ENCODE data around the gene POLR3G.

POLR3G gene

DNA sequence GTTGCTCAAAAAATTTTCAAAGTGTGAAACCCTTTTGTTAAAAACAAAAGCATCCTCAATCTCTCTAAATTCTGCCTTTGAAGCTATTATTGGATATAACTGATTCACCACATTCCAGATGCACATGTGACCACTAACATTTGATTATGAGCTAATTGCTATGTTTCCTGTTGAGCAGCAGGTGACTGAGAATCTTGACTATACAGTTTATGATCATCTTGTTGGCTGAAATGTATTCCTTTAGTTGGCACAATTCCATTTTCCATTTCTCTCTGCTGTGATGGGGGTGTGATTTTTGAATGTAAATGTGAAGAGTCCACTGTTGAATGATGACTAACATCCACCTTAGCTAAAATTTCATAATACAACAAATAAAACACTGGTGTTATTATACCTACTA lies 44.0 kb downstream of the POLR3G start:
- TF ChIP-seq, protein P1, sequence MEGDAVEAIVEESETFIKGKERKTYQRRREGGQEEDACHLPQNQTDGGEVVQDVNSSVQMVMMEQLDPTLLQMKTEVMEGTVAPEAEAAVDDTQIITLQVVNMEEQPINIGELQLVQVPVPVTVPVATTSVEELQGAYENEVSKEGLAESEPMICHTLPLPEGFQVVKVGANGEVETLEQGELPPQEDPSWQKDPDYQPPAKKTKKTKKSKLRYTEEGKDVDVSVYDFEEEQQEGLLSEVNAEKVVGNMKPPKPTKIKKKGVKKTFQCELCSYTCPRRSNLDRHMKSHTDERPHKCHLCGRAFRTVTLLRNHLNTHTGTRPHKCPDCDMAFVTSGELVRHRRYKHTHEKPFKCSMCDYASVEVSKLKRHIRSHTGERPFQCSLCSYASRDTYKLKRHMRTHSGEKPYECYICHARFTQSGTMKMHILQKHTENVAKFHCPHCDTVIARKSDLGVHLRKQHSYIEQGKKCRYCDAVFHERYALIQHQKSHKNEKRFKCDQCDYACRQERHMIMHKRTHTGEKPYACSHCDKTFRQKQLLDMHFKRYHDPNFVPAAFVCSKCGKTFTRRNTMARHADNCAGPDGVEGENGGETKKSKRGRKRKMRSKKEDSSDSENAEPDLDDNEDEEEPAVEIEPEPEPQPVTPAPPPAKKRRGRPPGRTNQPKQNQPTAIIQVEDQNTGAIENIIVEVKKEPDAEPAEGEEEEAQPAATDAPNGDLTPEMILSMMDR (IDR thresholded peaks at IDR 0.05; ENCODE audit: control insufficient read depth, extremely low read depth, insufficient read depth) = no peak
- no peak for DNase-seq (ENCODE audit: low read depth)

DNA sequence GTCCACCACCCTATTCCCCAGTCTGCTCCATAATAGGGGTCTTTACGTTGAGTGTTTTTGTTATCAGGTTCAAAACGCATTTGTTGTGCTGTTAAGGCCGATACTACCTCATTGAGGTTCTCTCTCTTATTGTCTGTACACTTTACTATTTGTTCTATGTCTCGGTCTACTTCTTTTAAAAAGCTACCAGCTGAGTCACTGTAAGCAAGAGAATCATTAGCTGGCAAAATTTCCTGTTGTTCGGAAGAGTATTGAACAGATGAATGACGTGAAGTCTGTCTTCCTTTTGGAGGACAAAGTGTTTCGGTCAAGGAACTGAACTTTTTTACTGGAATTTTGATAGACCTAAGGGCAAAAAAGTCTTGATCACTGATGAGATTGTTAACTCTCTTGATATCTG lies 44.4 kb downstream of the POLR3G start:
- no peak for DNase-seq (ENCODE audit: low read depth)
- H3K4me3 ChIP-seq (ENCODE audit: low read depth, low read length) = no peak overlapping the region
- TF ChIP-seq, protein P1 (IDR thresholded peaks at IDR 0.05; ENCODE audit: control insufficient read depth, extremely low read depth, insufficient read depth) = no peak

More for the DNA sequence above, 44.0 kb downstream of the POLR3G start:
- no peak overlapping the region for H3K4me3 ChIP-seq (ENCODE audit: low read depth, low read length)

DNA sequence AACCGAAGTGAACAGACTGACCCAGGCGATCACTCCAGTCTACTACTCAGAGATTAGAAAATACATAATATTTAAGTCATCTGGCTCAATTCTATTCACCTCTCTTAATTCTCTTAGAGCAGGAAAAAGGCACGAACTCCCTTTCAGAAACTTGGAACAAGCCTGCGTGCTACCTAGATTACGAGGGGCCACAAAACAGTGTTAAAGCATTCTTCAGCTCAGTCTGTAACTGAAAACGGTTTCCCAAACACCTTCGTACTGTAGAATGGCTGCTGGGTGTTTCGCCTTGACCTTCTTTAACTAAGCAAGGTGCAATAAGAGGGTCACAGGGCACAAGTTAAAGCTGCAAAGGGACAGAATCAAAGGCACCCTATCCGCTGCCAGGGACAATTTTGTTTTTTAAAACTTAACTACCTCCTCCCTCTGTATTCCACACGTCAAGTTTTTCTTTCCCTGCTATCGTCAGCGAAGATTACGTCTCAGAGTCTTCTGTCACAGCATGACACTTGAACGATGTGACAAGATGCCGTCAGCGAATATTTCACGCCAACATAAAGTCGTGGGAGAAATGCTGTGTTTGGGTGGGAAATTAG lies 54.0 kb downstream of the POLR3G start:
- no peak for DNase-seq (ENCODE audit: low read depth)
- peak overlapping the region; percentile 95 for H3K4me3 ChIP-seq (ENCODE audit: low read depth, low read length)
- TF ChIP-seq, protein P1 (IDR thresholded peaks at IDR 0.05; ENCODE audit: control insufficient read depth, extremely low read depth, insufficient read depth) = no peak

DNA sequence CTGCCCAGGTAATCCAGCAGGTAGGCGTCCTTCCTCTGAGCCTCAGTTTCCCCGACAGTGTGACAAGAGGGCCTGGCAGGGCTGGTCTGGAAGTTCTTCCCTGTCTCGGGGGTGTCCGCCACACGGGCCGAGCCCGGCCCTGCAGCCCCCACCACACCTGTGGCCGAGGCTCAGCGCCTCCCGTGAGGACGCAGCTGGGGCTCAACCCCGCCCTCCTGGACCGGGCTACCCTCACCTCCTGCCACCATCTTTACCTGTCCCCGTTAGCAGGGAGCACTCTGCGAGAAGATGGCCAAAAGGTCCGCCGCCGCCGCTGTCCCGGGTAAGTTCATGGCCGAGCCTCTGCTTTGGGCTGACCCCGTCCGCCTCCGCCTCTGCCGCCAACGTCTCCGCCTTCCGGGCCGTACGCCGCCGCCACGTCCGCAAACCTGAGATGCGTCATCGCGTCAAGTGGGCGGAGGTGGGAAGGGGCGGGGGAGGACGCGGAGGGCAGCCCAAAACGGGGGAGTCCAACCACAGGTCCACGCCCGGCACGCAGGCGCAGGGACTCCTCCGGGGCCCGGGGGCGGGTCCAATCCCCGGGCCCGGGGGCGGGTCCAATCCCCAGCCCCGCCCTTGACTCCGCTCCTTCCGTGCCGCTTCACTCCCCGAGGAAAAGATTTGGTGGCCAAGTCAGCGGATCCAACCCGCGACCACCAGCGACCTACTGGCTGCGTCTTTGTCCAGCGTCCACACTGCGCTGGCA lies 54.7 kb downstream of the POLR3G start, which contains the start of gene LYSMD3:
TSS of gene LYSMD3 (minus strand) at position 391 of the 745 bp plus-strand sequence. CDS start 4,295 bp downstream, outside the sequence.
- peak within 1 kb of the TSS; percentile 95 for H3K4me3 ChIP-seq (ENCODE audit: low read depth, low read length)
- DNase-seq (ENCODE audit: low read depth) = peak; percentile 93
- TF ChIP-seq, protein P1 (IDR thresholded peaks at IDR 0.05; ENCODE audit: control insufficient read depth, extremely low read depth, insufficient read depth) = no peak

DNA sequence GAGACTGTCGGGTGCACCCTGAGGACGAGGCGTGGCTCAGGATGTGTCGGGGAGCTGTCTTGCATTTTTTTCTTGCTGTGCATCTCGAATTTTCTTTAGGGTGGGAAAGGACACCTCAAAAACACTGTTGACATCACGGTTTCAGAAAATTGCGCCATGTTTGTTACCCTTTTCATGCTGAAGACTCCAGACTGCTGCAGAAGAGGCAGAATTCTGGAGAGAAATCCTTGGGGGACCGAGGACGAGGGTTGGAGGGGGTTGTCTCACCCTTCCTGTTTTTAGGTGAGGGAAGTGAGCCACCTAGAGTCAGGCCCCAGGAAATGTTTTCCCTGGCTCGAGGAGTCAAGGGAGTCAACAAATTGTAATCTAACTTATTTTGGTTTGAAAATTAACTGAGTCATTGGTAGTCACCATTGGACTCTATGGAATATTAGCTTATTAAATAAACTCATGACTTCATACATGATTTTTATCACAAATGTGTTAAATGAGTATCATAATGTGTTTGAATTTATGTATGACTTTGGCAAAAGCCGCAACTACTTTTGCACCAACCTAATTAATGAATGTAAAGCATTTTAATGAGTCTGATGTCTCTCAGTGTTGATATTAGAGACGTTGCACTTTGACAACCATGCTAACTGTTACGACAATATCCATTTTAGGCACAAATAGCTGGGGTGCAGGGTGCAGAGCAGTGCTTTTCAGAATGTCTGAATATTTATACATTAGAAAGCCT lies 55.4 kb downstream of the POLR3G start:
- TF ChIP-seq, protein P1 (IDR thresholded peaks at IDR 0.05; ENCODE audit: control insufficient read depth, extremely low read depth, insufficient read depth) = peak; percentile 81
- peak overlapping the region; percentile 95 for H3K4me3 ChIP-seq (ENCODE audit: low read depth, low read length)
- DNase-seq (ENCODE audit: low read depth) = peak; percentile 58

DNA sequence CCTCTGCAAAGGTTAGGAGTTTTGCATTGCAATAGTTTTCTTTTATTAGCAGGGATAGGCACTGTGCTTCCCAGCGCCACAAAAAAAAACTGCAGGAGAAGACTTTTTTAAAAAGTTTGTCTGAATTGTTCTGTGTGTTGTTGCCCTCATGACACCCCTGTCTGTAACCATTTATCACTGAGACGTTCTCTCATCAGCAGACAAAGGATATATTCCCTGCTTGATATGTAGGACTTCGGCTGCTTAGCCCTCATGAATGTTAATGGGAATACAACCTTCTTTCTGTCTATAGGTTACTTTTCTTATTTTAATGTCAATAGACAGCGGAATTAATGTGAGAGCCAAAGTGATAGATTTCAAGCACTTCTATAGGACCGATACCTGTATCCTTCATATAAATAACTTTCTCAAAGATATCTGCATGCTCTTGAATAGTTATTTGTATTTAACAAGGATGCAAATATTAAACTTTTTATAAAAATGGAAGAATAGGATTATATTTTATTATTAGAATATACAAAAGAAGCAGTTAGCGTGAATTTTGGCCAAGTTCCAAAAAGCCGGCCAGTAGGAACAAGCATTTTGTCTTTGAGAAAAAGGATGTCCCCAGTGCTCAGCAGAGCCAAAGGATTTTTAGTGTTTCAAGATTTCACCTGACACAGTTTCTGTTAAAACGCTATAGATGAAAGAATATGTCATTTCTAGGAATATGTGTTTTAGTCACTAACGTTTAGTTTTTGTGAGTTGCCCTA lies 56.2 kb downstream of the POLR3G start:
- TF ChIP-seq, protein P1 (IDR thresholded peaks at IDR 0.05; ENCODE audit: control insufficient read depth, extremely low read depth, insufficient read depth) = no peak
- no peak for DNase-seq (ENCODE audit: low read depth)
- no peak overlapping the region for H3K4me3 ChIP-seq (ENCODE audit: low read depth, low read length)
